Testis (tissue), 2 donors: ENCODE data around the gene SIAH1.

ENCODE experiments used
- POLR2A ChIP-seq: fragments of 450-650 bp; IDR thresholded peaks from one replicate; pipeline ENCODE4 v1.6.1; 2017; ENCODE audit warnings: antibody characterized with exemption, mild to moderate bottlenecking, moderate library complexity
- TF ChIP-seq, protein P1 (sequence below), 3 experiments: fragments of 450-650 bp in 2 of 3; fragments of 200-600 bp in 1 of 3; sonication (generic) in 1 of 3; IDR thresholded peaks; one replicate each; pipeline ENCODE4 v1.5.1; 2016 to 2019; ENCODE audit warnings: antibody characterized with exemption in 3 of 3, mild to moderate bottlenecking in 2 of 3, moderate library complexity in 1 of 3

- TF ChIP-seq, protein P1, sequence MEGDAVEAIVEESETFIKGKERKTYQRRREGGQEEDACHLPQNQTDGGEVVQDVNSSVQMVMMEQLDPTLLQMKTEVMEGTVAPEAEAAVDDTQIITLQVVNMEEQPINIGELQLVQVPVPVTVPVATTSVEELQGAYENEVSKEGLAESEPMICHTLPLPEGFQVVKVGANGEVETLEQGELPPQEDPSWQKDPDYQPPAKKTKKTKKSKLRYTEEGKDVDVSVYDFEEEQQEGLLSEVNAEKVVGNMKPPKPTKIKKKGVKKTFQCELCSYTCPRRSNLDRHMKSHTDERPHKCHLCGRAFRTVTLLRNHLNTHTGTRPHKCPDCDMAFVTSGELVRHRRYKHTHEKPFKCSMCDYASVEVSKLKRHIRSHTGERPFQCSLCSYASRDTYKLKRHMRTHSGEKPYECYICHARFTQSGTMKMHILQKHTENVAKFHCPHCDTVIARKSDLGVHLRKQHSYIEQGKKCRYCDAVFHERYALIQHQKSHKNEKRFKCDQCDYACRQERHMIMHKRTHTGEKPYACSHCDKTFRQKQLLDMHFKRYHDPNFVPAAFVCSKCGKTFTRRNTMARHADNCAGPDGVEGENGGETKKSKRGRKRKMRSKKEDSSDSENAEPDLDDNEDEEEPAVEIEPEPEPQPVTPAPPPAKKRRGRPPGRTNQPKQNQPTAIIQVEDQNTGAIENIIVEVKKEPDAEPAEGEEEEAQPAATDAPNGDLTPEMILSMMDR (IDR thresholded peaks at IDR 0.05): no peak
- TF ChIP-seq POLR2A: no peak
These were observed 35.2 kb upstream of the SIAH1 start for GRCh38 chr16:48420437-48420836.
